Breast epithelium (tissue), 3 donors: Measurements from ENCODE around the gene INPP5E.

Experiments
- CTCF ChIP-seq, 3 donors: fragments of 450-650 bp; IDR thresholded peaks; one replicate each; pipeline ENCODE4 v1.5.1; 2016 to 2017; ENCODE audit warnings: antibody characterized with exemption in 3 of 3, mild to moderate bottlenecking in 3 of 3, moderate library complexity in 3 of 3
- POLR2A ChIP-seq: fragments of 450-650 bp; IDR thresholded peaks from one replicate; pipeline ENCODE4 v1.6.1; 2016; ENCODE audit warnings: antibody characterized with exemption, mild to moderate bottlenecking, moderate library complexity
- POLR2AphosphoS5 ChIP-seq, 3 donors: sonication (generic); formaldehyde crosslinking; IDR thresholded peaks; one replicate each; pipeline ENCODE4 v1.6.1; 2017; ENCODE audit warnings: antibody characterized with exemption in 3 of 3

GRCh38 chr9:136379003-136379287, 60.7 kb downstream of the INPP5E start:
- no peak for TF ChIP-seq CTCF (IDR thresholded peaks at IDR 0.05)
- no peak for TF ChIP-seq POLR2A
- TF ChIP-seq POLR2AphosphoS5 (IDR thresholded peaks at IDR 0.05): no peak
